ENCODE measurements around the gene COLEC12.

DNA sequence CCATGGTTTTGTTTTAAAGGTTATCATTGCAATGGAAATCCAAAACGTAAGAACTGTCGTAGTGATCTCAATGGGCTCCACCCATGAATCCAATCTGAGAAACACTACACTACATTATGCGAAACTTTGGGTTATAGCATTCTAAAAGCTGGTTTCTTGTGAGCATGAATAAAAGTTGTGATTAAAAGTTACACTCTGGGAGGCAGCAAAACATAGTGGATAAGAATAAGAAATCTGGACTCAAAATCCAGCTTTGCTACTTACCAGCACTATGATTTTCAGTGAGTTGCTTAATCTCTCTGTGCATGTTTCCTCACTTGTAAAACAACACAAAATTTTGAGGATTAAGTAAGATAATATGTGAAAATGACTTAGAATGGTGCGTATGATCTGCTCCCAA is 207.0 kb downstream of the COLEC12 start:
- TF ChIP-seq, protein P1, sequence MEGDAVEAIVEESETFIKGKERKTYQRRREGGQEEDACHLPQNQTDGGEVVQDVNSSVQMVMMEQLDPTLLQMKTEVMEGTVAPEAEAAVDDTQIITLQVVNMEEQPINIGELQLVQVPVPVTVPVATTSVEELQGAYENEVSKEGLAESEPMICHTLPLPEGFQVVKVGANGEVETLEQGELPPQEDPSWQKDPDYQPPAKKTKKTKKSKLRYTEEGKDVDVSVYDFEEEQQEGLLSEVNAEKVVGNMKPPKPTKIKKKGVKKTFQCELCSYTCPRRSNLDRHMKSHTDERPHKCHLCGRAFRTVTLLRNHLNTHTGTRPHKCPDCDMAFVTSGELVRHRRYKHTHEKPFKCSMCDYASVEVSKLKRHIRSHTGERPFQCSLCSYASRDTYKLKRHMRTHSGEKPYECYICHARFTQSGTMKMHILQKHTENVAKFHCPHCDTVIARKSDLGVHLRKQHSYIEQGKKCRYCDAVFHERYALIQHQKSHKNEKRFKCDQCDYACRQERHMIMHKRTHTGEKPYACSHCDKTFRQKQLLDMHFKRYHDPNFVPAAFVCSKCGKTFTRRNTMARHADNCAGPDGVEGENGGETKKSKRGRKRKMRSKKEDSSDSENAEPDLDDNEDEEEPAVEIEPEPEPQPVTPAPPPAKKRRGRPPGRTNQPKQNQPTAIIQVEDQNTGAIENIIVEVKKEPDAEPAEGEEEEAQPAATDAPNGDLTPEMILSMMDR (IDR thresholded peaks at IDR 0.05), result no peak
- no peak for TF ChIP-seq POLR2A (IDR thresholded peaks at IDR 0.05)
